Measurements from ENCODE around the gene GNG14.

DNA sequence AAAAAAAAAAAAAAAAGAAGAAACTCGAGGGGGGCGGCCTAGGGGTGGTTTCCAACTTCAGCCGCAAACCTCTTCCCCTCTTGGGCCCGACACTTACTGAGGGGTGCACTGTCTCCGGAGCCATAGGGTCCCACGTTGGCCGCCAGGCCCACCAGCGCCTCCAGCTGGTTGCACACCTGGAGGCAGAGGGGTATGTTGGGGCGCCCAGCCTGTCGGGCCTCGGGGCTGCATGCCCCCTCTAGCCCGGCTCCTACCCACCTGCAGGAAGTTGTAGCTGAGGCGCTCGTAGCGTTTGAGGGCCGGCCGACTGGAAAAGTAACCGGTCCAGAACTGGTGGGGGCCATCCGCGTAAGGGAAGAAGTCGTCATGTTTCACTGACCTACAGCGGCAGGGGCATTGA lies 29.8 kb upstream of the GNG14 start:
- TF ChIP-seq CTCF (conservative IDR thresholded peaks at IDR 0.05), result no peak; the same call in 1 of the 2 replicates
- TF ChIP-seq EZH2 (IDR thresholded peaks at IDR 0.05; ENCODE audit: low read depth), result no peak

All from PC-9 (cell line).